ENCODE results near the gene DFFA.
A peak's percentile ranks its signal among the peaks of the same experiment; 100 is the strongest.
"Not testable (repeated sequence)": the region's sequence is repeated elsewhere in the genome, so short reads cannot be mapped to it uniquely, and the experiment has no call there.

Gene DFFA

GRCh38 chr1:10457462-10457861 is 14.9 kb downstream of the DFFA start:
- not testable (repeated sequence) for DNase-seq

- DNase-seq: no peak
Observed at GRCh38 chr1:10456661-10457060, 15.7 kb downstream of the DFFA start.

GRCh38 chr1:10456048-10456447 is 16.3 kb downstream of the DFFA start:
- DNase-seq: no peak

- DNase-seq: no peak
Observed at GRCh38 chr1:10451287-10451686, 21.0 kb downstream of the DFFA start.

- no peak for DNase-seq
Observed at GRCh38 chr1:10450836-10451235, 21.5 kb downstream of the DFFA start.

- no peak for DNase-seq
Observed at GRCh38 chr1:10450156-10450814, 22.0 kb downstream of the DFFA start.

GRCh38 chr1:10449751-10450150 is 22.6 kb downstream of the DFFA start, which contains the start of gene CORT:
TSS of gene CORT (plus strand) at chr1:10450031. CDS start at chr1:10450224, 193 bp downstream.
- no peak for DNase-seq

GRCh38 chr1:10446790-10447422 is 25.4 kb downstream of the DFFA start:
- no peak for DNase-seq

GRCh38 chr1:10444795-10445397 is 27.4 kb downstream of the DFFA start:
- no peak for DNase-seq

- DNase-seq: no peak
Observed at GRCh38 chr1:10444248-10444647, 28.1 kb downstream of the DFFA start.

- no peak for DNase-seq
Observed at GRCh38 chr1:10440794-10441193, 31.5 kb downstream of the DFFA start.

- DNase-seq: no peak
Observed at GRCh38 chr1:10440305-10440704, 32.0 kb downstream of the DFFA start.

- peak; percentile 71 for DNase-seq
Observed at GRCh38 chr1:10438677-10439163, 33.6 kb downstream of the DFFA start.

GRCh38 chr1:10437052-10437451 is 35.3 kb downstream of the DFFA start:
- DNase-seq: no peak

GRCh38 chr1:10434590-10434989 is 37.7 kb downstream of the DFFA start:
- no peak for DNase-seq

GRCh38 chr1:10433790-10434189 is 38.5 kb downstream of the DFFA start:
- DNase-seq: no peak

GRCh38 chr1:10432910-10433700 is 39.2 kb downstream of the DFFA start:
- DNase-seq: no peak

GRCh38 chr1:10431070-10431730 is 41.1 kb downstream of the DFFA start:
- DNase-seq: no peak

- DNase-seq: peak; percentile 97
Observed at GRCh38 chr1:10430216-10431069, 41.9 kb downstream of the DFFA start, which contains the start of gene CENPS. TSS of gene CENPS (plus strand) at chr1:10430433. CDS start at chr1:10430518, 85 bp downstream.

- DNase-seq: no peak
Observed at GRCh38 chr1:10429868-10430215, 42.5 kb downstream of the DFFA start.

- DNase-seq: no peak
Observed at GRCh38 chr1:10428984-10429383, 43.3 kb downstream of the DFFA start.

GRCh38 chr1:10426535-10426848 is 45.8 kb downstream of the DFFA start:
- not testable (repeated sequence) for DNase-seq

All from NCI-H510A (cell line).